Transverse colon (tissue), 4 donors: ENCODE data around the gene CELF6. TPM values are rescaled to one million over a fixed set of nuclear protein-coding genes. Genes with fewer than 3 reads are reported as not detected.

Experiments
- DNase-seq: peaks from one replicate; pipeline ENCODE4 v3.0.0-alpha.2; 2019
- H3K27ac ChIP-seq, 4 donors: fragments of 200-600 bp; sonication (generic); 2 replicates each; pipeline ENCODE4 v1.5.1; 2016 to 2018; ENCODE audit warnings: inconsistent platforms in 4 of 4
- H3K27me3 ChIP-seq: fragments of 200-600 bp; sonication (generic); 2 replicates; pipeline ENCODE4 v1.5.1; 2017; ENCODE audit warnings: inconsistent platforms
- H3K36me3 ChIP-seq, 4 donors: fragments of 200-600 bp; sonication (generic); 2 replicates each; pipeline ENCODE4 v1.5.1; 2017 to 2019; ENCODE audit warnings: inconsistent platforms in 4 of 4
- H3K4me1 ChIP-seq, 4 donors: fragments of 200-600 bp; sonication (generic); 2 replicates each; pipeline ENCODE4 v1.5.1; 2017 to 2020; ENCODE audit warnings: inconsistent platforms in 4 of 4
- H3K4me3 ChIP-seq, 4 donors: fragments of 200-600 bp; sonication (generic); 1 replicate in 1 of 4; 2 replicates in 3 of 4; pipeline versions ENCODE4 v1.5.1 to v1.6.1; 2017 to 2019; ENCODE audit warnings: inconsistent platforms in 4 of 4
- H3K9me3 ChIP-seq, 2 donors: fragments of 200-600 bp; sonication (generic); 2 replicates each; pipeline ENCODE4 v1.5.1; 2017 to 2019; ENCODE audit warnings: inconsistent platforms in 2 of 2
- EP300 ChIP-seq: sonication (generic); formaldehyde crosslinking; IDR thresholded peaks from one replicate; pipeline ENCODE4 v1.6.1; 2017; ENCODE audit warnings: antibody characterized with exemption, low read depth
- POLR2A ChIP-seq: fragments of 450-650 bp; IDR thresholded peaks from one replicate; pipeline ENCODE4 v1.6.1; 2016; ENCODE audit warnings: antibody characterized with exemption, mild to moderate bottlenecking, moderate library complexity
- POLR2AphosphoS5 ChIP-seq, 3 donors: sonication (generic); formaldehyde crosslinking; IDR thresholded peaks; one replicate each; pipeline ENCODE4 v1.6.1; 2016; ENCODE audit warnings: antibody characterized with exemption in 3 of 3
- WGBS, 2 donors: methylation state at CpG; one replicate each; pipeline ENCODE4 v1.1.5; 2018; ENCODE audit warnings: low coverage in 1 of 2; 5-methylcytosine and 5-hydroxymethylcytosine counted together
- in situ Hi-C, 4 donors: fragments of 200-750 bp; cut with MboI; loops; one replicate each; pipeline versions ENCODE4 v1.15.0 to v1.15.1; 2017; ENCODE audit warnings: low sequenced_read_pairs in 3 of 4, low pct_ligation_motif_present in 1 of 4, low pct_unique_long_range_greater_than_20kb in 1 of 4
- intact Hi-C: fragments of 100-400 bp; cut with DNase I; formaldehyde crosslinking; loops from one replicate; pipeline ENCODE4 v1.15.1; 2023; ENCODE audit warnings: low total_unique reads
- total RNA-seq, 4 donors: library from RNA; depleted of rRNA; stranded (reverse); fragments of >200 nt; gene quantifications; one replicate each; pipeline ENCODE4 v1.1.0, GENCODE V29; 2016
- TF ChIP-seq, protein P1 (sequence below), 5 experiments: fragments of 200-600 bp in 3 of 5; fragments of 450-650 bp in 2 of 5; sonication (generic) in 3 of 5; IDR thresholded peaks; 1 replicate in 2 of 5; 2 replicates in 3 of 5; pipeline ENCODE4 v1.5.1; 2016 to 2017; ENCODE audit warnings: antibody characterized with exemption in 5 of 5, inconsistent platforms in 3 of 5, mild to moderate bottlenecking in 2 of 5, moderate library complexity in 1 of 5

Gene CELF6
- total RNA-seq, 4 donors from 2014 or later, result 1.5 to 12.9 (median 4.7) TPM

DNA sequence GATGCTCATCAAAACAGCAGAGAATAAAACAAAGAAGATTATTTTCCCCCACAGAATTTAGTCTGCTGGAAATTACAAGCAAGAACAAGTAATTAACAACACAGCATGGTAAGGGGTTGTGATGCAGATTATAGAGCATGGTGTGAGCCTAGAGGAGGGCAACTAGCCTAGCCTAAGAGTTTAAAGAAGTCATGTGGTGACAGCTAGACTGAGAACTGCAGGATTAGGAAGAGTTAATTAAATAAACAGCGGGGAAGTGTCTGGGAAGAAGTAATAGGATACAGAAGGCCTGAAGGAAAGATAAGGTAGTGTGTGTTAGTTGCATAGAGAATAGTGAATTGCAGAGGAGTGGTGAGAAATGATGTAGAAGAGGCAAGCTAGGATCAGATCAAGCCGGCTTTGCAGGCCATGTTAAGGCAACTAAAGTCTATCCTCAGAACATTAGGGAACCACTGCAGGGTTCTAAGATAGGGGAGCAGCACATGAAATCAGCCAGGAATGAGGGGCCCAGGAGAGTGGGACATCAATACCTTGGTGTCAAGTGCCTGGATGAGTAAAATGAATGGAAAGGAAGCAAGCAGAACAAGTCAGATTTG lies 77.1 kb downstream of the CELF6 start:
- no peak overlapping the region for H3K4me3 ChIP-seq
- intact Hi-C loops (no loop called here), in situ Hi-C loops (no loop called here)
- no peak for DNase-seq
- no peaks in the 10 kb centered on the region for H3K27me3 ChIP-seq
- H3K4me1 ChIP-seq, result peaks cover 0 to 1% (median under 1%) of the 10 kb centered on the region in 4 donors
- H3K36me3 ChIP-seq, result peaks cover 0 to 19% (median 6%) of the 10 kb centered on the region in 4 donors
- H3K27ac ChIP-seq, result no peak overlapping the region
- TF ChIP-seq, protein P1, sequence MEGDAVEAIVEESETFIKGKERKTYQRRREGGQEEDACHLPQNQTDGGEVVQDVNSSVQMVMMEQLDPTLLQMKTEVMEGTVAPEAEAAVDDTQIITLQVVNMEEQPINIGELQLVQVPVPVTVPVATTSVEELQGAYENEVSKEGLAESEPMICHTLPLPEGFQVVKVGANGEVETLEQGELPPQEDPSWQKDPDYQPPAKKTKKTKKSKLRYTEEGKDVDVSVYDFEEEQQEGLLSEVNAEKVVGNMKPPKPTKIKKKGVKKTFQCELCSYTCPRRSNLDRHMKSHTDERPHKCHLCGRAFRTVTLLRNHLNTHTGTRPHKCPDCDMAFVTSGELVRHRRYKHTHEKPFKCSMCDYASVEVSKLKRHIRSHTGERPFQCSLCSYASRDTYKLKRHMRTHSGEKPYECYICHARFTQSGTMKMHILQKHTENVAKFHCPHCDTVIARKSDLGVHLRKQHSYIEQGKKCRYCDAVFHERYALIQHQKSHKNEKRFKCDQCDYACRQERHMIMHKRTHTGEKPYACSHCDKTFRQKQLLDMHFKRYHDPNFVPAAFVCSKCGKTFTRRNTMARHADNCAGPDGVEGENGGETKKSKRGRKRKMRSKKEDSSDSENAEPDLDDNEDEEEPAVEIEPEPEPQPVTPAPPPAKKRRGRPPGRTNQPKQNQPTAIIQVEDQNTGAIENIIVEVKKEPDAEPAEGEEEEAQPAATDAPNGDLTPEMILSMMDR (IDR thresholded peaks at IDR 0.05), result no peak
- TF ChIP-seq EP300 (no peak), POLR2AphosphoS5 (IDR thresholded peaks at IDR 0.05) (no peak), POLR2A (no peak)
- no peaks in the 10 kb centered on the region for H3K9me3 ChIP-seq
- 83 to 86% methylated on average over 1 to 2 of the region's 2 CpGs for WGBS, 2 donors

DNA sequence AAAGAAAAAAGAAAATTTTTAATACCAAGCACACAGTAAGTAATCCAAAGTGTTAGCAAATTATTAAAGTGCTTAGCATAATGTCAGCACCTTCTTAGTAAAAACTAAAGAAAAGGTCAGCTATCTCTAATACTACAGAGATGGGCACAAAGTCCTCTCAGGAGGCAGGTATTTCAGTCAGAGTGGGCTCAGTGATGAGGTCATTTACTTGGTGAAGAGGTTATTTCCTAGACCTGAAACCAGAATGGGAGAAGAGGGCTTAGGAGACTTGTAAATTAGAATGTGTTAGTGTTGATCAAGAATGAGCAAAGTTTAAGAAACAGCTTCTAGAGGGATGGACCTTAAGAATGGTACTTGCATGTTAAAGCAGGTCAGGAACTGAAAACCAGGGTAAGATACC lies 80.3 kb downstream of the CELF6 start:
- Histone ChIP-seq H3K27ac (no peak overlapping the region), H3K4me3 (no peak overlapping the region), H3K36me3 (peaks cover 0 to 19% (median 6%) of the 10 kb centered on the region in 4 donors), H3K4me1 (peaks cover 0 to 14% (median 10%) of the 10 kb centered on the region in 4 donors), H3K27me3 (no peaks in the 10 kb centered on the region), H3K9me3 (no peaks in the 10 kb centered on the region)
- intact Hi-C loops, result no loop called here
- TF ChIP-seq, protein P1 (IDR thresholded peaks at IDR 0.05), result no peak
- no peak for TF ChIP-seq EP300
- no peak for TF ChIP-seq POLR2A
- TF ChIP-seq POLR2AphosphoS5 (IDR thresholded peaks at IDR 0.05), result no peak
- in situ Hi-C loops, result no loop called here
- no peak for DNase-seq

DNA sequence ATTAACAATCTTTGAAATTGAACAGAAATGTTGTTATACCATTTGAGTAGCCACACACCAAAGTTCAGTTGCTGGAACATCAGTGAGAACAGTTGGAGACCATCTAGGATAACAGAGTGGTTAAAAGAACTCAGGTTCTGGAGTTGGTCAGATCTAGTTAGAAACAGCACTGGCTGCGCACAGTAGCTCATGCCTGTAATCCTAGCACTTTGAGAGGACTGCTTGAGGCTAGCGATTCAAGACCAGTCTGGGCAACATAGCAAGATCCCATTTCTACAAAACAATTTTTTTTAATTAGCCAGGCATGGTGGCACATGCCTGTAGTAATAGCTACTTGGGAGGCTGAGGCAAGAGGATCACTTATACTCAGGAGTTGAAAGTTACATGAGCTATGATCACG lies 81.4 kb downstream of the CELF6 start:
- H3K27me3 ChIP-seq, result no peaks in the 10 kb centered on the region
- DNase-seq, result no peak
- H3K4me1 ChIP-seq, result peaks cover 0 to 14% (median 10%) of the 10 kb centered on the region in 4 donors
- TF ChIP-seq POLR2A (no peak), EP300 (no peak), POLR2AphosphoS5 (IDR thresholded peaks at IDR 0.05) (no peak)
- TF ChIP-seq, protein P1 (IDR thresholded peaks at IDR 0.05), result no peak
- no peak overlapping the region for H3K27ac ChIP-seq
- intact Hi-C loops (no loop called here), in situ Hi-C loops (no loop called here)
- 93 to 99% methylated on average over 2 to 3 of the region's 3 CpGs for WGBS, 2 donors
- no peaks in the 10 kb centered on the region for H3K9me3 ChIP-seq
- peaks cover 0 to 19% (median 6%) of the 10 kb centered on the region in 4 donors for H3K36me3 ChIP-seq
- H3K4me3 ChIP-seq, result no peak overlapping the region

DNA sequence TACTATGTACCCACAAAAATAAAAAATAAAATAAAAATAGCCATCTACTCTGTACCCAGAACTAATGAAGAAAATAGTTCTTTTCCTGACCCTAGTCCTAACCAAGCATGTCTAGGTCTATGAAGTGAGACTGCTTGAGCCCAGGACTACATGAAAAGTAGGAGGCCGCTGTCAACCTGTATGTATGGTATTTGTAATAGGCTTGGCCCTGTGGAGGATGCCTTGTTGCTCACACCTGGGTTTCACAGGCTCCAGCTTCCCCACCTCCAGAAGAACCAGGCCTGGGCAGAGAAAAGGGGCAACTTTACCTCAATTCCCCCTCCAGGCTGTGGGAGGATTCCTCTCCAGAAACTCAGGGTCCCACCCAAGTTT lies 82.1 kb downstream of the CELF6 start:
- H3K27me3 ChIP-seq, result no peaks in the 10 kb centered on the region
- H3K4me1 ChIP-seq, result peaks cover 0 to 15% (median 12%) of the 10 kb centered on the region in 4 donors
- in situ Hi-C loops (no loop called here), intact Hi-C loops (no loop called here)
- peaks cover 0 to 19% (median 6%) of the 10 kb centered on the region in 4 donors for H3K36me3 ChIP-seq
- DNase-seq, result no peak
- no peaks in the 10 kb centered on the region for H3K9me3 ChIP-seq
- no peak overlapping the region for H3K4me3 ChIP-seq
- WGBS, 2 donors, result 100% methylated on average over 1 of the region's 1 CpG; no CpG with 5 or more reads in 1 of the 2 donors
- peak overlapping the region in 3 of 4 donors; percentile 37 to 61 (median 38) for H3K27ac ChIP-seq
- TF ChIP-seq POLR2A (no peak), EP300 (no peak), POLR2AphosphoS5 (IDR thresholded peaks at IDR 0.05) (no peak)
- TF ChIP-seq, protein P1 (IDR thresholded peaks at IDR 0.05), result no peak
